Rectal smooth muscle tissue (tissue), 1 donor: ENCODE results near the gene DCAF8L2.
"Not testable (repeated sequence)": the region's sequence is repeated elsewhere in the genome, so short reads cannot be mapped to it uniquely, and the experiment has no call there.

ENCODE experiments used
- H3K27ac ChIP-seq: one replicate; pipeline ENCODE4 v1.7.0; 2013; ENCODE audit warnings: low read depth, low read length, inconsistent platforms
- H3K27me3 ChIP-seq: one replicate; pipeline ENCODE4 v1.7.0; 2013; ENCODE audit warnings: low read length; ENCODE audit not compliant: control insufficient read depth, insufficient read depth
- H3K36me3 ChIP-seq: one replicate; pipeline ENCODE4 v1.7.0; 2013; ENCODE audit warnings: low read length; ENCODE audit not compliant: control insufficient read depth, insufficient read depth
- H3K4me1 ChIP-seq: one replicate; pipeline ENCODE4 v1.7.0; 2013; ENCODE audit warnings: low read length; ENCODE audit not compliant: control insufficient read depth, insufficient read depth
- H3K4me3 ChIP-seq: one replicate; pipeline ENCODE4 v1.7.0; 2013; ENCODE audit warnings: low read length
- H3K9ac ChIP-seq: one replicate; pipeline ENCODE4 v1.7.0; 2013; ENCODE audit warnings: low read length

Gene DCAF8L2

DNA sequence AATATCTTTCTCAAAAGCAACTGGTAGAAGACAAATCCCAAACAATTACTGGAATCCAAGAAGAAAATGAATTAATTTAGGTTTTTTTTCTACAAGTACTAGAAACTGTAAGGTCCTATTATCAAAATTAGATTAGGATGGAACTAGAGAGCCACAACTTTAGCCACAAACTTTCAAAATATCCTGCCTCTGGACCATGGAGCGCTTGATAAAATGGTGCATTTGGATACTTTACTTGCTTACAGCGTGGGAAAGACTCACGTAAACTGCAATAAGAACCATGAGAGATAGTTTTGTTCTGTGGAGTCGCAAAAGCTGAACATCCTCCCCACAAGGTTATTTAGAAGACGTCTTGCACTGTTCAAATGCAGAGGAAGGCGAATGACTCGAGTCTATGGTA is at the start of gene DCAF8L2:
DCAF8L2 (plus strand) TSS at position 301 of the 400 bp plus-strand sequence. CDS start 156,552 bp downstream, outside the sequence.
- H3K36me3 ChIP-seq: no peaks in the 10 kb centered on the region
- H3K27me3 ChIP-seq: no peaks in the 10 kb centered on the region
- H3K4me1 ChIP-seq: no peaks in the 10 kb centered on the region
- no peak within 1 kb of the TSS for H3K4me3 ChIP-seq
- no peak within 1 kb of the TSS for H3K27ac ChIP-seq
- H3K9ac ChIP-seq: no peak within 1 kb of the TSS

GRCh38 chrX:27541161-27541560 is 49.0 kb upstream of the DCAF8L2 start:
- not testable (repeated sequence) for H3K27me3 ChIP-seq, H3K4me1 ChIP-seq, H3K9ac ChIP-seq

GRCh38 chrX:27548624-27549023 is 41.5 kb upstream of the DCAF8L2 start:
- no peaks in the 10 kb centered on the region for H3K4me1 ChIP-seq
- no peaks in the 10 kb centered on the region for H3K36me3 ChIP-seq
- no peak overlapping the region for H3K4me3 ChIP-seq
- no peak overlapping the region for H3K9ac ChIP-seq
- no peaks in the 10 kb centered on the region for H3K27me3 ChIP-seq
- H3K27ac ChIP-seq: no peak overlapping the region

More at GRCh38 chrX:27541161-27541560, 49.0 kb upstream of the DCAF8L2 start:
- H3K4me3 ChIP-seq, H3K36me3 ChIP-seq, H3K27ac ChIP-seq: not testable (repeated sequence)

GRCh38 chrX:27549688-27550087 is 40.5 kb upstream of the DCAF8L2 start:
- Histone ChIP-seq H3K27me3 (no peaks in the 10 kb centered on the region), H3K4me1 (no peaks in the 10 kb centered on the region), H3K27ac (no peak overlapping the region), H3K36me3 (no peaks in the 10 kb centered on the region), H3K4me3 (no peak overlapping the region), H3K9ac (no peak overlapping the region)

DNA sequence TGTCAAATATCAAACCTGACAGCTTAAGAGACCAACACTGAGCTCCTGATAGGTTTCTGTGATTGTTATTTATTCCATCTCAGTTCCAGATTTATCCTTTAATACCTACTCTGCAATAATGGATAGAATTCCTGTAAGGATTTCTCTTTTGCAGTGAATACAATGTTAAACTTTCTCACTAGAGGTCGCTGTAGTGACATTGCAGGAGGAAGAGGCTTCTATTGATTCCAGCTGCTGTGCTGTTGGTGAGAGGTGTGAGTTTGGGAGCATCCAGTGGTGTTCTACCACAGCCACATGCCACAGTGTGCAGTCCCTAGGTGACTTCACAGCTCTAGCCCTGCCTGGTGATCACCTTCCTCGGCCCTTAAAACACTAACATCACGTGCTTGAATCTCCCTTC is 34.6 kb upstream of the DCAF8L2 start:
- Histone ChIP-seq H3K4me3 (no peak overlapping the region), H3K27me3 (no peaks in the 10 kb centered on the region), H3K4me1 (no peaks in the 10 kb centered on the region), H3K9ac (no peak overlapping the region), H3K36me3 (no peaks in the 10 kb centered on the region), H3K27ac (no peak overlapping the region)

GRCh38 chrX:27565992-27566391 is 24.2 kb upstream of the DCAF8L2 start:
- no peaks in the 10 kb centered on the region for H3K27me3 ChIP-seq
- H3K27ac ChIP-seq: no peak overlapping the region

GRCh38 chrX:27571164-27571563 is 19.0 kb upstream of the DCAF8L2 start:
- H3K36me3 ChIP-seq: no peaks in the 10 kb centered on the region

More at GRCh38 chrX:27565992-27566391, 24.2 kb upstream of the DCAF8L2 start:
- H3K9ac ChIP-seq: no peak overlapping the region
- H3K4me1 ChIP-seq: no peaks in the 10 kb centered on the region
- no peaks in the 10 kb centered on the region for H3K36me3 ChIP-seq
- no peak overlapping the region for H3K4me3 ChIP-seq

GRCh38 chrX:27575565-27575964 is 14.6 kb upstream of the DCAF8L2 start:
- H3K27me3 ChIP-seq: no peaks in the 10 kb centered on the region
- no peak overlapping the region for H3K9ac ChIP-seq
- no peak overlapping the region for H3K4me3 ChIP-seq
- no peaks in the 10 kb centered on the region for H3K36me3 ChIP-seq
- no peak overlapping the region for H3K27ac ChIP-seq
- no peaks in the 10 kb centered on the region for H3K4me1 ChIP-seq

More at GRCh38 chrX:27571164-27571563, 19.0 kb upstream of the DCAF8L2 start:
- no peak overlapping the region for H3K4me3 ChIP-seq
- no peak overlapping the region for H3K9ac ChIP-seq
- H3K27me3 ChIP-seq: no peaks in the 10 kb centered on the region
- no peak overlapping the region for H3K27ac ChIP-seq
- H3K4me1 ChIP-seq: no peaks in the 10 kb centered on the region

GRCh38 chrX:27583976-27584375 is 6.2 kb upstream of the DCAF8L2 start:
- Histone ChIP-seq H3K4me3 (no peak overlapping the region), H3K4me1 (no peaks in the 10 kb centered on the region), H3K27ac (no peak overlapping the region), H3K36me3 (no peaks in the 10 kb centered on the region), H3K27me3 (no peaks in the 10 kb centered on the region), H3K9ac (no peak overlapping the region)

GRCh38 chrX:27591938-27592337 is 1.8 kb downstream of the DCAF8L2 start:
- H3K27ac ChIP-seq: no peak overlapping the region

GRCh38 chrX:27597508-27597907 is 7.4 kb downstream of the DCAF8L2 start:
- H3K27me3 ChIP-seq: no peaks in the 10 kb centered on the region
- H3K27ac ChIP-seq: no peak overlapping the region
- H3K9ac ChIP-seq: no peak overlapping the region
- no peaks in the 10 kb centered on the region for H3K36me3 ChIP-seq
- no peak overlapping the region for H3K4me3 ChIP-seq
- H3K4me1 ChIP-seq: no peaks in the 10 kb centered on the region

More at GRCh38 chrX:27591938-27592337, 1.8 kb downstream of the DCAF8L2 start:
- Histone ChIP-seq H3K36me3 (no peaks in the 10 kb centered on the region), H3K9ac (no peak overlapping the region), H3K4me1 (no peaks in the 10 kb centered on the region), H3K4me3 (no peak overlapping the region), H3K27me3 (no peaks in the 10 kb centered on the region)

DNA sequence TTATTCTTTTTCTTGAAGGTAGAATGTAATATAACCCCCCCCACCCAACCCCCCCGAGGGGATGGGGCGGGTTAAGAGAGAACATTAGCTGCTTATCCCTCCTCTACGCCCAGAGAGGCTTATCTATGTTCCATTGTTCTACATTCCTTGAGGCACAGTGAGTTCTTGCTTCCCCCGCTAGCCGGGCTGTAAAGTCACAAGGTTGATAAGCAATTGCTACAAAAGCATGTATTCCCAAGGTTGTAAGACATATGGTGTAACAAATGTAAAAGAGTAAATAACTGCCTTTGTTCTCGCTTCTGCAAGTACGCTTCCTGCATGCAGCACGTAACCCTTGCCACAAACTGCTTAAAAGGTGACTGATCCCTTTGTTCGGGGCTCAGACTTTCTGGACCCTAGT is 8.2 kb downstream of the DCAF8L2 start:
- H3K4me1 ChIP-seq: no peaks in the 10 kb centered on the region
- H3K36me3 ChIP-seq: no peaks in the 10 kb centered on the region
- H3K27me3 ChIP-seq: no peaks in the 10 kb centered on the region
- H3K4me3 ChIP-seq: no peak overlapping the region
- H3K27ac ChIP-seq: no peak overlapping the region
- no peak overlapping the region for H3K9ac ChIP-seq

- no peaks in the 10 kb centered on the region for H3K36me3 ChIP-seq
- H3K4me3 ChIP-seq: no peak overlapping the region
- H3K27ac ChIP-seq: no peak overlapping the region
- H3K4me1 ChIP-seq: no peaks in the 10 kb centered on the region
- H3K27me3 ChIP-seq: no peaks in the 10 kb centered on the region
- H3K9ac ChIP-seq: no peak overlapping the region
Measured at GRCh38 chrX:27599928-27600327, 9.8 kb downstream of the DCAF8L2 start.
